Motor neuron (in vitro differentiated cells): ENCODE measurements around the gene APLP1. TPM values are rescaled to one million over a fixed set of nuclear protein-coding genes. Genes with fewer than 3 reads are reported as not detected.
"Not testable (repeated sequence)": the region's sequence is repeated elsewhere in the genome, so short reads cannot be mapped to it uniquely, and the experiment has no call there.

Experiments
- ATAC-seq, 8 experiments: fragments of 200-7000 bp; cut with Tn5 transposase; replicated peaks in 6 of 8; 2 replicates each; pipeline ENCODE4 v1.8.0; 2021; ENCODE audit warnings: mild to moderate bottlenecking in 8 of 8, moderate library complexity in 8 of 8
- H3K27ac ChIP-seq, 2 donors: fragments of 250-450 bp; sonication (Bioruptor Pico); 2 replicates each; pipeline ENCODE4 v1.9.0; 2021; ENCODE audit warnings: antibody characterized with exemption in 2 of 2, mild to moderate bottlenecking in 2 of 2, moderate library complexity in 1 of 2
- H3K4me1 ChIP-seq, 2 donors: fragments of 250-450 bp; sonication (Bioruptor Pico); replicated peaks in 1 of 2; 2 replicates each; pipeline ENCODE4 v1.6.1; 2021; ENCODE audit warnings: antibody characterized with exemption in 2 of 2, mild to moderate bottlenecking in 2 of 2, moderate library complexity in 1 of 2
- H3K4me3 ChIP-seq, 5 donors: fragments of 250-450 bp; sonication (Bioruptor Pico); 2 replicates each; pipeline ENCODE4 v1.9.0; 2021; ENCODE audit warnings: antibody characterized with exemption in 5 of 5, mild to moderate bottlenecking in 5 of 5, moderate library complexity in 4 of 5
- WGBS, 10 experiments: fragments of 450-650 bp; shearing (Covaris generic); methylation state at CpG; one replicate each; pipeline ENCODE4 v1.0.0; 2022; 5-methylcytosine and 5-hydroxymethylcytosine counted together
- in situ Hi-C, 9 experiments: fragments of 400-800 bp; cut with MboI; loops; one replicate each; pipeline ENCODE4 v1.15.0; 2021; ENCODE audit warnings: low sequenced_read_pairs in 9 of 9, low pct_unique_long_range_greater_than_20kb in 2 of 9; ENCODE audit not compliant: unreplicated experiment in 9 of 9
- total RNA-seq, 8 experiments: library from RNA; unstranded; fragments of 300-600 nt; gene quantifications; 2 replicates each; pipeline versions ENCODE4 v1.2.3 to v1.2.4, GENCODE V29; 2022

The APLP1 gene
- total RNA-seq, result 100 to 1,000 TPM in 5 of 8 experiments, 10 to 100 TPM in 1, 1 to 10 TPM in 2; 4.6 to 397 (median 337) TPM

- ATAC-seq, result peak; percentile 70 to 91 (median 73)
- peak within 1 kb of the TSS; percentile 85 to 93 for H3K27ac ChIP-seq
- H3K4me3 ChIP-seq, result peak within 1 kb of the TSS; percentile 61 to 94 (median 85)
- H3K4me1 ChIP-seq, result peaks cover 11 to 12% of the 10 kb centered on the region in 2 donors
- WGBS, 10 experiments, result 0% methylated on average over 1 to 3 of the region's 60 CpGs; no CpG with 5 or more reads in 8 of the 10 experiments
- in situ Hi-C loops, result no loop called here
Observed at GRCh38 chr19:35868172-35868822, at the start of gene APLP1. Gene APLP1, plus strand, starts transcription at chr19:35868574. Its CDS starts 63 bp downstream, at chr19:35868637.

- no peak overlapping the region for H3K27ac ChIP-seq
- in situ Hi-C loops, result no loop called here
- H3K4me1 ChIP-seq, result peaks cover 0 to 7% of the 10 kb centered on the region in 2 donors
- no peak for ATAC-seq
- 40 to 100% (median 73%) methylated on average over 1 to 3 of the region's 3 CpGs; no CpG with 5 or more reads in 3 of the 10 experiments for WGBS, 10 experiments
- no peak overlapping the region for H3K4me3 ChIP-seq
Observed at GRCh38 chr19:35822579-35822978, 45.8 kb upstream of the APLP1 start.

DNA sequence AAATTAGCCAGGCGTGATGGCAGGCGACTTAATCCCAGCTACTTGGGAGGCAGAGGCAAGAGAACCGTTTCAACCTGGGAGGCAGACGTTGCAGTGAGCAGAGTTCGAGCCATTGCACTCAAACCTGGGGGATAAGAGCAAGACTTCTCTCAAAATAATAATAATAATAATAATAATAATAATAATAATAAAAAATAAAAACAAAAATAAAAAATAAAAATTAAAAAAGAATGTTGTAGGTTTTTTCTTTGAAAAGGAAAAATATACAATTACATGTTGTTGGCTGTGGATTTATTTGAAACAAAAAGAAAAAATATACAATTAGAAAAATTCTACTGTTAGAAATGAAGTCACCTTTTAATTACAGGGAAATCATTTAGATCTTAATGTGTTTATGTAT, 44.2 kb upstream of the APLP1 start:
- ATAC-seq, result no peak
- in situ Hi-C loops, result no loop called here
- 35 to 88% (median 69%) methylated on average over 2 to 5 of the region's 5 CpGs; no CpG with 5 or more reads in 2 of the 10 experiments for WGBS, 10 experiments
- peaks cover 0 to 7% of the 10 kb centered on the region in 2 donors for H3K4me1 ChIP-seq
- H3K27ac ChIP-seq, result no peak overlapping the region
- no peak overlapping the region for H3K4me3 ChIP-seq

- 0 to 37% (median 7%) methylated on average over 4 to 10 of the region's 12 CpGs; no CpG with 5 or more reads in 1 of the 10 experiments for WGBS, 10 experiments
- ATAC-seq, result peak; percentile 61 to 91 (median 82)
- H3K4me1 ChIP-seq, result no peaks in the 10 kb centered on the region
- H3K4me3 ChIP-seq, result no peak overlapping the region
- in situ Hi-C loops, result no loop called here
- H3K27ac ChIP-seq, result no peak overlapping the region
Observed at GRCh38 chr19:35828692-35829301, 39.6 kb upstream of the APLP1 start.

DNA sequence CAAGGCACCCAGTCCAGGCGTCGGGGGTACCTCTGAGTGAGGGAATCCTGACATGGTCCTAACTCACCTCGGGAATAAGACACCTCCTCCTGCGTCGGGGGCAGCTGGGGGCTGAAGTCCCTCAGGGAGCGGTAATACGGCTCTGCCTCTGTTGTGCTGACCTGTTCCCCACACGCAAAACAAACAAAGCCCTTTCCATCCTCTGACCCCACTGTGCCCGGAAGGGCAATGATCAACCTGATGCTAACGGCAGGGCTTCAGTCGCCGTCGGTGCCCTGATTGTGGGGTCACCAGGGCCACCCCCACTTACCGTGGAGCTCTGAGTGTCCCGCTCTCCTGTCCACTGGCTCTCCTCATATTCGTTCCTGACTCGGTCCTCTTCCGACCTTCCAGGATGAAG, 37.4 kb upstream of the APLP1 start:
- 27 to 90% (median 40%) methylated on average over 1 to 6 of the region's 18 CpGs; no CpG with 5 or more reads in 3 of the 10 experiments for WGBS, 10 experiments
- ATAC-seq, result no peak
- Histone ChIP-seq H3K4me3 (no peak overlapping the region), H3K4me1 (no peaks in the 10 kb centered on the region), H3K27ac (no peak overlapping the region)
- in situ Hi-C loops, result no loop called here

DNA sequence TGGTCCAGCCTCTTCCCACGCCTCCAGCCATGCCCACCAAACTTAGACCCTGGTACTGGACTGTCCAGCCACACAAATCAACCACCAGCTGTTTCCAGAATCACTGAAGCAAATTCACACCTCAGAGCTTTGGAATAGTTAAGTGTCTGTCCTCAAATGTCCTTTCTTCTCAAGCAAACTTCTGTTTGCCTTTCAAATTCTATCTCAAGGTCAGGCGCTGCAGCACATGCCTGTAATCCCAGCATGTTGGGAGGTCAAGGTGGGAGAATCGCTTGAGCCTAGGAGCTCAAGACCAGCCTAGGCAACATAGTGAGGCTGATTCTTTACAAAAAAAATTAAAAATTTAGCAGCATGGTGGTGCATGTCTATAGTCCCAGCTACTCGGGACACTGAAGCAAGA, 36.3 kb upstream of the APLP1 start:
- in situ Hi-C loops, result no loop called here
- 0 to 83% (median 37%) methylated on average over 1 to 3 of the region's 4 CpGs; no CpG with 5 or more reads in 2 of the 10 experiments for WGBS, 10 experiments
- no peak for ATAC-seq
- Histone ChIP-seq H3K27ac (no peak overlapping the region), H3K4me1 (no peaks in the 10 kb centered on the region), H3K4me3 (no peak overlapping the region)

DNA sequence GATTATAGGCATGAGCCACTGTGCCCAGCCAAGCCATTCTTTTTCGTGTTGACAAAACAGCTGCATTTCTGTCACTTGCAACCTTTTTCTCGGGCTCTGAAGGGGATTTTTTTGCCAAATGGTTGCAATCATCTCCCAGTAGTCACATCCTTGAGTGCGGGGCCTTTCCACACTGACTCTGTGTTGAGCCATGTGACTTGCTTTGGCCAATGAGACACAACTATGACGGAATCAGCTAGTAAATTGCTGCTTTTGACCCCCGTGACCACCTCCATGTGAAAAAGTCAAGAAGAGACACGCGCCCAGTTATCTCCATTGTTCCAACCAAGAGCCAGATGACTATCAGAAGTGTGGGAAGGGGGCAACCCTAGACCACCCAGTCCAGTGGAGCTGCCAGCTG, 34.4 kb upstream of the APLP1 start:
- Histone ChIP-seq H3K27ac (no peak overlapping the region), H3K4me3 (no peak overlapping the region), H3K4me1 (no peaks in the 10 kb centered on the region)
- 0 to 72% (median 50%) methylated on average over 1 to 7 of the region's 7 CpGs; no CpG with 5 or more reads in 3 of the 10 experiments for WGBS, 10 experiments
- ATAC-seq, result peak in 4 of 8 experiments; percentile 27 to 77 (median 36)
- in situ Hi-C loops, result no loop called here

- WGBS, 10 experiments, result 7 to 63% (median 46%) methylated on average over 1 to 7 of the region's 11 CpGs; no CpG with 5 or more reads in 3 of the 10 experiments
- H3K4me3 ChIP-seq, H3K27ac ChIP-seq, in situ Hi-C loops, ATAC-seq, H3K4me1 ChIP-seq: not testable (repeated sequence)
Observed at GRCh38 chr19:35836096-35836495, 32.3 kb upstream of the APLP1 start.

- in situ Hi-C loops, result no loop called here
- WGBS, 10 experiments, result 19 to 82% (median 44%) methylated on average over 2 to 10 of the region's 13 CpGs; no CpG with 5 or more reads in 5 of the 10 experiments
- Histone ChIP-seq H3K4me3 (no peak overlapping the region), H3K4me1 (peaks cover 5 to 12% of the 10 kb centered on the region in 2 donors), H3K27ac (no peak overlapping the region)
- no peak for ATAC-seq
Observed at GRCh38 chr19:35841961-35842595, 26.3 kb upstream of the APLP1 start.

DNA sequence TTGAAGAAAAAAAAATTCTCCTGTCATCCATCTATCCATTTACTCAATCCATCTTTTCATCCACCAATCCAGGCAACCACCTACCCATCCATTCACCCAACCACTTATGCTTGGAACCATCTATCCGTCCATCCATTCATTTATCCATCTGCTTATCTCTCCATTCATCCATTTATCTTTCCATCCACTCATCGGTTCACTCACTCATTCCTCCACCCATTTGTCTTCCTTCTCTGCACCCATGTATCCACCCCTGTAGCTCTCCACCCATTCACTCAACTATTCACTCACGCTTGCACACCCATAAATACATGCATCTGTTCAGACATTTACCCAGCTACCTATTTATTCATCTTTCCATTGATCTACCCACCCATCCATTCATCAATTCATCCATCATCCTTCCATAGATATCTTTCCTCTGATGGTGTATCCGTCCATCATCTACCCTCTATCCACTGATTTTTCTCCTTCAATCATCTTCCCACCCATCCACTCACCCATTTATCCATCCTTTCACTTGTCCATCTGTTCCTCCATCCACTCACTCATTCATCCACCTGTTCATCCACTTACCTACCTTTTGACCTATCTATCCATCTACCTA, 25.6 kb upstream of the APLP1 start:
- 50 to 89% (median 68%) methylated on average over 1 to 4 of the region's 4 CpGs; no CpG with 5 or more reads in 1 of the 10 experiments for WGBS, 10 experiments
- Histone ChIP-seq H3K4me1 (peaks cover 5 to 12% of the 10 kb centered on the region in 2 donors), H3K4me3 (no peak overlapping the region), H3K27ac (no peak overlapping the region)
- in situ Hi-C loops, result no loop called here
- ATAC-seq, result no peak

DNA sequence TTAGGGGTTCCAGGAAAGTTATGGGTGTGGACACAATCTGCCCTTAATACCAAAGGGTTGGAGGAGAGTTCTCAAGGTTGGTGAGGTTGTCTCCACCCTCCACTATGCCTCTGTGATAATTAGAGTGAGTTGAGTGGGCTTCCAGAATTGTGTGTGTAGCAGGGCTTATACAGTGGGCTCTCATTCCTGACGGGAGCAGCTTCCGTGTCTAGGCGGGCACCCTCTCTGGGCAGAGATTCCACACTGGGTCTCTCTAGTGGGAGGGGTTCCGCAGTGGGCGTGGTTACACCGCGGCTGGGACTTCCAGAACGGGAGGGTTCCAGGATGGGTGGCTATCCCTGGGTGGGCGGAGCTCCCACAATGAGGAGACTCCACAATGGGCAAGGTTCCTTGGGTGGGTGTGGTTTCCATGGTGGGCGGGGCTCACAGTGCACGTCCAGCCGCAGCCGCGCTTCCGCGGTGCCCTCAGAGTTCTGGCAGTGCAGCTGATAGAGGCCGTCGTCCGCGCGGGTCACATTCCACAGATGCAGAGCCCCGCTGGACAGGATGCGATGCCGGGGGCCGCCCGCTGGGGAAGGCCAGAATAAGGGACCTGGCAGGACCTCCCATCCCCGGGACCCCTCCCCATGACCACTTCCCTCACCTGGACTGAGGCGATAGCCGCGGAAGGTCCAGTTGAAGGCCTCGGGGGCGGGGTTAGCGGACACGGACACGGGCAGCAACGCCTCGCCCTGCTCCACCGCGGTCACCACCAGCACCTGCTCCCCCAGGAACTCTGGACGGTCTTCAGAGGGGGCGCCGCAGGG, 24.5 kb upstream of the APLP1 start:
- Histone ChIP-seq H3K4me3 (peak overlapping the region in 1 of 5 donors; percentile 25), H3K4me1 (peaks cover 5 to 12% of the 10 kb centered on the region in 2 donors), H3K27ac (no peak overlapping the region)
- peak; percentile 7 to 83 (median 50) for ATAC-seq
- WGBS, 10 experiments, result 7 to 40% (median 15%) methylated on average over 1 to 28 of the region's 42 CpGs; no CpG with 5 or more reads in 6 of the 10 experiments
- in situ Hi-C loops, result no loop called here

DNA sequence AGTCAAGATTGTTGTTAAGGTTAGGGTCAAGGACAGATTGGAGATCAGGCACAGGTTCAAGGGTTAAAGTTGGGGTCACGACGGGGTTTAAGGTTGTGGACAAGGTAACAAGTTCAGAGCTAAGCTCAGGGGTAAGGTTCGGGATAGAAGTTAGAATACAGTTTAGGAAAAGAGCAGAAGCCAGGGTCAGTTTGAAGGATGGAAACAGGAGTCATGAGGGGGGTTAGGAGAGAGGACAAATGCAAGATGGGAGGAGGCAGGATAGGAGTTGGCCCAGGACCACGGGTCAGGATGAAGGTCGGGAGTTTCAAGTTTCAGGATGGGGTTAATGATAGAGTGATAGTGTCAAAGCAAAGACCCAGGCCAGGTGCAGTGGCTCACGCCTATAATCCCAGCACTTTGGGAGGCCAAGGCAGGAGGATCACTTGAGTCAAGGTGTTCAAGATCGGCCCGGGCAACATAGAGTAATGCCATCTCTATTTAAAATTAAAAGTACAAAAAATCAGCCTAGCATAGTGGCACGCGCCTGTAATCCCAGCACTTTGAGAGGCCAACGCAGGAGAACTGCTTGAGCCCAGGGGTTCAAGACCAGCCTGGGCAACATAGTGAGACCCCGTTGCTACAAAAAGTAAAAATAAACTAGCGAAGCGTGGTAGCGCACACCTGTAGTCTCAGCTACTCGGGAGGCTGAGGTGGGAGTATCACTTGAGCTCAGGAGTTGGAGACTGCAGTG, 23.7 kb upstream of the APLP1 start:
- 20 to 95% (median 61%) methylated on average over 1 to 16 of the region's 16 CpGs for WGBS, 10 experiments
- no peak overlapping the region for H3K27ac ChIP-seq
- in situ Hi-C loops, result no loop called here
- peaks cover 5 to 12% of the 10 kb centered on the region in 2 donors for H3K4me1 ChIP-seq
- peak overlapping the region in 2 of 5 donors; percentile 10 to 30 for H3K4me3 ChIP-seq
- peak in 2 of 8 experiments; percentile 1 for ATAC-seq
